Calu3 (cell line): ENCODE measurements around the gene KCNJ15. TPM values are rescaled to one million over a fixed set of nuclear protein-coding genes. Genes with fewer than 3 reads are reported as not detected.

Source experiments
- BruUV-seq: library from RNA; stranded (reverse); fragments of 400-500 nt; replicated peaks from 2 replicates; lab custom pipeline; 2021; lab: Mats Ljungman, UMichigan
- CTCF ChIA-PET: fragments of 300-600 bp; sonication (Branson Sonifier 250); formaldehyde crosslinking; loops from one replicate; lab custom pipeline; 2022; ENCODE audit warnings: antibody characterized with exemption; lab: Charles Lee
- DNase-seq: peaks from one replicate; pipeline ENCODE4 v3.0.0; 2022
- H3K27ac Mint-ChIP-seq: one replicate; pipeline ENCODE4 v1.8.0; 2022; ENCODE audit warnings: mixed read lengths; ENCODE audit not compliant: unreplicated experiment
- H3K27me3 Mint-ChIP-seq: one replicate; pipeline ENCODE4 v1.8.0; 2022; ENCODE audit warnings: mixed read lengths; ENCODE audit not compliant: unreplicated experiment
- H3K36me3 Mint-ChIP-seq: one replicate; pipeline ENCODE4 v1.8.0; 2022; ENCODE audit warnings: mild to moderate bottlenecking, moderate library complexity, mixed read lengths; ENCODE audit not compliant: insufficient read depth, unreplicated experiment
- H3K4me1 Mint-ChIP-seq: one replicate; pipeline ENCODE4 v1.8.0; 2022; ENCODE audit warnings: mild to moderate bottlenecking, low read depth, mixed read lengths; ENCODE audit not compliant: unreplicated experiment
- H3K4me3 Mint-ChIP-seq: one replicate; pipeline ENCODE4 v1.8.0; 2022; ENCODE audit warnings: mild to moderate bottlenecking, low read depth, moderate library complexity, mixed read lengths; ENCODE audit not compliant: unreplicated experiment
- H3K9me3 Mint-ChIP-seq: one replicate; pipeline ENCODE4 v1.8.0; 2022; ENCODE audit warnings: low read depth, mixed read lengths; ENCODE audit not compliant: unreplicated experiment
- CTCF ChIP-seq: fragments of 200-600 bp; IDR thresholded peaks from one replicate; pipeline ENCODE4 v1.8.0; 2022; ENCODE audit warnings: antibody characterized with exemption; ENCODE audit not compliant: unreplicated experiment
- intact Hi-C: fragments of 100-400 bp; cut with micrococcal nuclease; formaldehyde crosslinking; loops from one replicate; pipeline ENCODE4 v1.10.0; 2022; ENCODE audit not compliant: unreplicated experiment
- total RNA-seq: library from RNA; stranded (reverse); gene quantifications from 2 replicates; pipeline ENCODE4 v1.2.3, GENCODE V29; 2022

KCNJ15 gene
- total RNA-seq, 1 experiment from 2014 or later = 48.0 TPM

- H3K36me3 Mint-ChIP-seq = no peaks in the 10 kb centered on the region
- BruUV-seq = no TSS peak
- H3K9me3 Mint-ChIP-seq = no peaks in the 10 kb centered on the region
- CTCF ChIA-PET = interaction anchor here (1.1 kb wide), 1 partner anchor 14 kb away, joined by 3 read pairs; no protein-coding TSS in a partner anchor
- H3K27me3 Mint-ChIP-seq = no peaks in the 10 kb centered on the region
- DNase-seq = no peak
- no peak overlapping the region for H3K4me3 Mint-ChIP-seq
- TF ChIP-seq CTCF = no peak
- H3K4me1 Mint-ChIP-seq = no peaks in the 10 kb centered on the region
- intact Hi-C loops = no loop called here
- no peak overlapping the region for H3K27ac Mint-ChIP-seq
Observed at GRCh38 chr21:38322311-38322950, 65.6 kb downstream of the KCNJ15 start.

GRCh38 chr21:38323721-38324531 is 67.1 kb downstream of the KCNJ15 start:
- Mint-ChIP-seq H3K36me3 (no peaks in the 10 kb centered on the region), H3K4me3 (no peak overlapping the region), H3K4me1 (no peaks in the 10 kb centered on the region), H3K27me3 (no peaks in the 10 kb centered on the region), H3K27ac (no peak overlapping the region), H3K9me3 (no peaks in the 10 kb centered on the region)
- DNase-seq = no peak
- TF ChIP-seq CTCF = no peak
- intact Hi-C loops = no loop called here
- no TSS peak for BruUV-seq
- CTCF ChIA-PET = interaction anchor here (0.6 kb wide), 1 partner anchor 183 kb away, joined by 3 read pairs; no protein-coding TSS in a partner anchor

GRCh38 chr21:38325216-38325615 is 68.4 kb downstream of the KCNJ15 start:
- intact Hi-C loops = no loop called here
- no peak for TF ChIP-seq CTCF
- Mint-ChIP-seq H3K4me1 (no peaks in the 10 kb centered on the region), H3K9me3 (no peaks in the 10 kb centered on the region), H3K27ac (no peak overlapping the region), H3K27me3 (no peaks in the 10 kb centered on the region), H3K36me3 (no peaks in the 10 kb centered on the region), H3K4me3 (no peak overlapping the region)
- CTCF ChIA-PET = no interaction called here
- BruUV-seq = no TSS peak
- DNase-seq = no peak

GRCh38 chr21:38325731-38326420 is 69.1 kb downstream of the KCNJ15 start:
- BruUV-seq = no TSS peak
- Mint-ChIP-seq H3K4me1 (no peaks in the 10 kb centered on the region), H3K4me3 (no peak overlapping the region), H3K36me3 (no peaks in the 10 kb centered on the region), H3K9me3 (no peaks in the 10 kb centered on the region), H3K27me3 (no peaks in the 10 kb centered on the region), H3K27ac (no peak overlapping the region)
- no peak for TF ChIP-seq CTCF
- CTCF ChIA-PET = no interaction called here
- intact Hi-C loops = no loop called here
- no peak for DNase-seq
